Nephron progenitor cell (in vitro differentiated cells): ENCODE results near the gene NTN1.

Experiments used
- DNase-seq: peaks from one replicate; pipeline ENCODE4 v3.0.0; 2021
- H3K27ac Mint-ChIP-seq: 2 replicates; pipeline ENCODE4 v1.8.0; 2021; ENCODE audit warnings: mild to moderate bottlenecking, moderate library complexity, mixed read lengths
- H3K27me3 Mint-ChIP-seq: 2 replicates; pipeline ENCODE4 v1.8.0; 2021; ENCODE audit warnings: mild to moderate bottlenecking, low read depth, mixed read lengths; ENCODE audit not compliant: poor library complexity
- H3K36me3 Mint-ChIP-seq: 2 replicates; pipeline ENCODE4 v1.8.0; 2021; ENCODE audit warnings: low read depth, mixed read lengths
- H3K4me1 Mint-ChIP-seq: 2 replicates; pipeline ENCODE4 v1.8.0; 2021; ENCODE audit warnings: mixed read lengths
- H3K4me3 Mint-ChIP-seq: 2 replicates; pipeline ENCODE4 v1.8.0; 2021; ENCODE audit warnings: mild to moderate bottlenecking, moderate library complexity, mixed read lengths
- H3K9me3 Mint-ChIP-seq: 2 replicates; pipeline ENCODE4 v1.8.0; 2021; ENCODE audit warnings: mild to moderate bottlenecking, moderate library complexity, mixed read lengths
- CTCF ChIP-seq: fragments of 200-600 bp; sonication (generic); IDR thresholded peaks from 2 replicates; pipeline ENCODE4 v1.5.0; 2021; ENCODE audit warnings: antibody characterized with exemption

Gene NTN1

GRCh38 chr17:9115214-9116191, 94.2 kb downstream of the NTN1 start:
- Mint-ChIP-seq H3K27me3 (peaks cover 4% of the 10 kb centered on the region), H3K9me3 (no peaks in the 10 kb centered on the region), H3K4me1 (peaks cover 32% of the 10 kb centered on the region), H3K36me3 (peaks cover 28% of the 10 kb centered on the region), H3K27ac (peak overlapping the region; percentile 79), H3K4me3 (peak overlapping the region; percentile 62)
- TF ChIP-seq CTCF: no peak
- DNase-seq: peak; percentile 72

- Mint-ChIP-seq H3K36me3 (peaks cover 33% of the 10 kb centered on the region), H3K4me3 (peak overlapping the region; percentile 52), H3K27me3 (peaks cover 2% of the 10 kb centered on the region), H3K4me1 (peaks cover 37% of the 10 kb centered on the region), H3K27ac (peak overlapping the region; percentile 98), H3K9me3 (no peaks in the 10 kb centered on the region)
- TF ChIP-seq CTCF: no peak
- DNase-seq: peak; percentile 23
These were observed 95.1 kb downstream of the NTN1 start for GRCh38 chr17:9116311-9116835.

- Mint-ChIP-seq H3K27ac (peak overlapping the region; percentile 98), H3K36me3 (peaks cover 29% of the 10 kb centered on the region), H3K9me3 (no peaks in the 10 kb centered on the region), H3K27me3 (peaks cover 5% of the 10 kb centered on the region), H3K4me1 (peaks cover 43% of the 10 kb centered on the region), H3K4me3 (peak overlapping the region; percentile 52)
- no peak for TF ChIP-seq CTCF
- no peak for DNase-seq
These were observed 95.7 kb downstream of the NTN1 start for GRCh38 chr17:9116861-9117568.

- no peak for TF ChIP-seq CTCF
- no peak overlapping the region for H3K4me3 Mint-ChIP-seq
- no peaks in the 10 kb centered on the region for H3K9me3 Mint-ChIP-seq
- H3K27me3 Mint-ChIP-seq: peaks cover 5% of the 10 kb centered on the region
- peak; percentile 29 for DNase-seq
- no peak overlapping the region for H3K27ac Mint-ChIP-seq
- peaks cover 49% of the 10 kb centered on the region for H3K4me1 Mint-ChIP-seq
- H3K36me3 Mint-ChIP-seq: peaks cover 16% of the 10 kb centered on the region
These were observed 99.2 kb downstream of the NTN1 start for GRCh38 chr17:9120471-9120870.

GRCh38 chr17:9121186-9121820, 100.0 kb downstream of the NTN1 start:
- Mint-ChIP-seq H3K27ac (peak overlapping the region; percentile 68), H3K4me1 (peaks cover 41% of the 10 kb centered on the region), H3K36me3 (peaks cover 20% of the 10 kb centered on the region), H3K4me3 (no peak overlapping the region), H3K27me3 (peaks cover 5% of the 10 kb centered on the region), H3K9me3 (no peaks in the 10 kb centered on the region)
- DNase-seq: no peak
- no peak for TF ChIP-seq CTCF
